GM23338 (cell line): Measurements from ENCODE around the gene LYZL6. TPM values are rescaled to one million over a fixed set of nuclear protein-coding genes. Genes with fewer than 3 reads are reported as not detected.

Experiments used
- ATAC-seq: fragments of 200-7000 bp; cut with Tn5 transposase; 3 replicates; pipeline ENCODE4 v1.9.1; 2020
- DNase-seq: peaks from one replicate; pipeline ENCODE4 v3.0.0-alpha.2; 2015; ENCODE audit warnings: low spot score
- H2AFZ ChIP-seq: fragments of 200-600 bp; sonication (generic); 2 replicates; pipeline ENCODE4 v1.8.0; 2016; ENCODE audit warnings: antibody characterized with exemption, mild to moderate bottlenecking, moderate library complexity
- H3F3A ChIP-seq: fragments of 200-600 bp; sonication (generic); replicated peaks from 2 replicates; pipeline ENCODE4 v1.8.0; 2017; ENCODE audit warnings: antibody characterized with exemption, mixed run types, low read depth
- H3K27ac ChIP-seq: fragments of 200-600 bp; sonication (generic); 2 replicates; pipeline ENCODE4 v1.6.1; 2016; ENCODE audit warnings: low read depth
- H3K27me3 ChIP-seq: fragments of 200-600 bp; sonication (generic); 2 replicates; pipeline ENCODE4 v1.8.0; 2016; ENCODE audit warnings: mild to moderate bottlenecking, mixed run types, moderate library complexity; ENCODE audit not compliant: insufficient read depth
- H3K36me3 ChIP-seq: fragments of 200-600 bp; sonication (generic); 2 replicates; pipeline ENCODE4 v1.8.0; 2016; ENCODE audit warnings: mild to moderate bottlenecking; ENCODE audit not compliant: insufficient read depth
- H3K4me1 ChIP-seq: fragments of 200-600 bp; sonication (generic); 2 replicates; pipeline ENCODE4 v1.8.0; 2016; ENCODE audit warnings: mild to moderate bottlenecking, moderate library complexity; ENCODE audit not compliant: insufficient read depth
- H3K4me2 ChIP-seq: fragments of 200-600 bp; sonication (generic); 2 replicates; pipeline ENCODE4 v1.7.1; 2017; ENCODE audit warnings: mixed run types
- H3K4me3 ChIP-seq: fragments of 200-600 bp; sonication (generic); 2 replicates; pipeline ENCODE4 v1.6.1; 2016; ENCODE audit warnings: mixed run types
- H3K79me2 ChIP-seq: fragments of 200-600 bp; sonication (generic); replicated peaks from 2 replicates; pipeline ENCODE4 v1.8.0; 2017; ENCODE audit warnings: mild to moderate bottlenecking; ENCODE audit not compliant: insufficient read depth
- H3K9me2 ChIP-seq: fragments of 200-600 bp; sonication (generic); 2 replicates; pipeline ENCODE4 v1.8.0; 2017; ENCODE audit not compliant: insufficient read depth
- H4K20me1 ChIP-seq: fragments of 200-600 bp; sonication (generic); replicated peaks from 2 replicates; pipeline ENCODE4 v1.8.0; 2017; ENCODE audit warnings: mild to moderate bottlenecking; ENCODE audit not compliant: insufficient read depth
- H3K27ac Mint-ChIP-seq: 2 replicates; pipeline ENCODE4 v1.8.0; 2020; ENCODE audit warnings: inconsistent platforms, mild to moderate bottlenecking, moderate library complexity, mixed read lengths
- H3K27me3 Mint-ChIP-seq: 3 replicates; pipeline ENCODE4 v1.8.0; 2022; ENCODE audit warnings: low read depth, mild to moderate bottlenecking, moderate library complexity, mixed read lengths, inconsistent platforms; ENCODE audit not compliant: insufficient read depth, poor library complexity
- H3K36me3 Mint-ChIP-seq: 3 replicates; pipeline ENCODE4 v1.8.0; 2021; ENCODE audit warnings: low read depth, mild to moderate bottlenecking, inconsistent platforms, moderate library complexity, mixed read lengths
- H3K4me1 Mint-ChIP-seq: 3 replicates; pipeline ENCODE4 v1.8.0; 2020; ENCODE audit warnings: mild to moderate bottlenecking, inconsistent platforms, mixed read lengths
- H3K4me3 Mint-ChIP-seq: 3 replicates; pipeline ENCODE4 v1.8.0; 2021; ENCODE audit warnings: moderate library complexity, mild to moderate bottlenecking, inconsistent platforms, mixed read lengths
- H3K9me3 Mint-ChIP-seq: 3 replicates; pipeline ENCODE4 v1.8.0; 2020; ENCODE audit warnings: moderate library complexity, mild to moderate bottlenecking, inconsistent platforms, mixed read lengths
- CREB1 ChIP-seq: fragments of 250-450 bp; sonication (Bioruptor Pico); IDR thresholded peaks from 2 replicates; pipeline ENCODE4 v1.5.0; 2020; ENCODE audit warnings: low read depth, mild to moderate bottlenecking, moderate library complexity
- EZH2 ChIP-seq: fragments of 200-600 bp; sonication (generic); IDR thresholded peaks from one replicate; pipeline ENCODE4 v1.8.0; 2017; ENCODE audit warnings: antibody characterized with exemption, mild to moderate bottlenecking, low read depth; ENCODE audit not compliant: unreplicated experiment
- EZH2phosphoT487 ChIP-seq: fragments of 200-600 bp; sonication (generic); IDR thresholded peaks from one replicate; pipeline ENCODE4 v1.8.1; 2018; ENCODE audit warnings: antibody characterized with exemption; ENCODE audit not compliant: unreplicated experiment
- JUNB ChIP-seq: IDR thresholded peaks from one replicate; pipeline ENCODE4 v1.6.1; 2016; ENCODE audit warnings: antibody characterized with exemption; ENCODE audit not compliant: unreplicated experiment
- NANOG ChIP-seq: IDR thresholded peaks from 2 replicates; pipeline ENCODE4 v1.6.1; 2016; ENCODE audit warnings: antibody characterized with exemption, borderline replicate concordance
- POLR2AphosphoS5 ChIP-seq: IDR thresholded peaks from 2 replicates; pipeline ENCODE4 v1.6.1; 2016; ENCODE audit warnings: antibody characterized with exemption, low read depth
- STAT1 ChIP-seq: IDR thresholded peaks from one replicate; pipeline ENCODE4 v1.6.1; 2016; ENCODE audit warnings: antibody characterized with exemption; ENCODE audit not compliant: unreplicated experiment
- ZNF114 ChIP-seq: fragments of 250-450 bp; sonication (Bioruptor Pico); IDR thresholded peaks from 2 replicates; pipeline ENCODE4 v1.5.0; 2020; ENCODE audit warnings: mild to moderate bottlenecking, moderate library complexity
- ZNF331 ChIP-seq: fragments of 250-450 bp; sonication (Bioruptor Pico); IDR thresholded peaks from 2 replicates; pipeline ENCODE4 v1.5.0; 2020; ENCODE audit warnings: low read depth, mild to moderate bottlenecking, moderate library complexity
- polyA plus RNA-seq: library from polyadenylated mRNA; unstranded; fragments of >200 nt; fragmentation: Nextera tagmentation; extraction: Ambion mirVana; gene quantifications from 2 replicates; pipeline ENCODE4 v1.2.1, GENCODE V29; 2016
- total RNA-seq: library from RNA; depleted of rRNA; stranded (reverse); fragments of >200 nt; shearing (Covaris generic); gene quantifications from 2 replicates; pipeline ENCODE4 v1.2.3, GENCODE V29; 2014
- TF ChIP-seq, protein P1 (sequence below): IDR thresholded peaks from one replicate; pipeline ENCODE4 v1.6.1; 2018; ENCODE audit warnings: antibody characterized with exemption; ENCODE audit not compliant: unreplicated experiment
- TF ChIP-seq, protein P2 (sequence below): IDR thresholded peaks from 2 replicates; pipeline ENCODE4 v1.6.1; 2016; ENCODE audit warnings: antibody characterized with exemption
- TF ChIP-seq, protein P3 (sequence below), 2 experiments: fragments of 200-600 bp in 1 of 2; sonication (generic) in 1 of 2; conservative IDR thresholded peaks; 2 replicates each; pipeline versions ENCODE4 v1.5.1 to v1.6.1; 2016 to 2017; ENCODE audit warnings: antibody characterized with exemption in 2 of 2, low read depth in 2 of 2, mild to moderate bottlenecking in 2 of 2, moderate library complexity in 1 of 2

LYZL6 gene
- total and polyA plus RNA-seq, 2 experiments from 2014 or later: not detected

DNA sequence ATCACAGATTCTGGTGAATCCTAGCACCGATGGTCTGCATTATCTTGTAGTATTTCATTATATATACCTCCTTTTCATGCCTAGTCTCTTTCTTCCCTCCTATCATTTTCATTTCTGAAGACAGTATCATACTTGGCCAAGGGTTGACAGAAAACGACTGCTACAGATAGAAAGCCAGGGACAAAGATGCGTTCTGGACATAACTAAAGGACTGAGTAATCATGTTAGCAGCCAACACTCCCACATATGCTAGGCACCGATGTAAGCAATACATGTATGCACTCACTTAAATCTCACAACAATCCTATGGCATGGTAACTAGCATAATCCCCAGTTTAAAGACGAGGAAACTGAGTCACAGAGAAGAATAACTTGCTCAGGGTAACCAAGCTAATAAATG lies 35.8 kb downstream of the LYZL6 start (continued):
- TF ChIP-seq, protein P1, sequence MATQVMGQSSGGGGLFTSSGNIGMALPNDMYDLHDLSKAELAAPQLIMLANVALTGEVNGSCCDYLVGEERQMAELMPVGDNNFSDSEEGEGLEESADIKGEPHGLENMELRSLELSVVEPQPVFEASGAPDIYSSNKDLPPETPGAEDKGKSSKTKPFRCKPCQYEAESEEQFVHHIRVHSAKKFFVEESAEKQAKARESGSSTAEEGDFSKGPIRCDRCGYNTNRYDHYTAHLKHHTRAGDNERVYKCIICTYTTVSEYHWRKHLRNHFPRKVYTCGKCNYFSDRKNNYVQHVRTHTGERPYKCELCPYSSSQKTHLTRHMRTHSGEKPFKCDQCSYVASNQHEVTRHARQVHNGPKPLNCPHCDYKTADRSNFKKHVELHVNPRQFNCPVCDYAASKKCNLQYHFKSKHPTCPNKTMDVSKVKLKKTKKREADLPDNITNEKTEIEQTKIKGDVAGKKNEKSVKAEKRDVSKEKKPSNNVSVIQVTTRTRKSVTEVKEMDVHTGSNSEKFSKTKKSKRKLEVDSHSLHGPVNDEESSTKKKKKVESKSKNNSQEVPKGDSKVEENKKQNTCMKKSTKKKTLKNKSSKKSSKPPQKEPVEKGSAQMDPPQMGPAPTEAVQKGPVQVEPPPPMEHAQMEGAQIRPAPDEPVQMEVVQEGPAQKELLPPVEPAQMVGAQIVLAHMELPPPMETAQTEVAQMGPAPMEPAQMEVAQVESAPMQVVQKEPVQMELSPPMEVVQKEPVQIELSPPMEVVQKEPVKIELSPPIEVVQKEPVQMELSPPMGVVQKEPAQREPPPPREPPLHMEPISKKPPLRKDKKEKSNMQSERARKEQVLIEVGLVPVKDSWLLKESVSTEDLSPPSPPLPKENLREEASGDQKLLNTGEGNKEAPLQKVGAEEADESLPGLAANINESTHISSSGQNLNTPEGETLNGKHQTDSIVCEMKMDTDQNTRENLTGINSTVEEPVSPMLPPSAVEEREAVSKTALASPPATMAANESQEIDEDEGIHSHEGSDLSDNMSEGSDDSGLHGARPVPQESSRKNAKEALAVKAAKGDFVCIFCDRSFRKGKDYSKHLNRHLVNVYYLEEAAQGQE: no peak
- no peak for TF ChIP-seq STAT1

DNA sequence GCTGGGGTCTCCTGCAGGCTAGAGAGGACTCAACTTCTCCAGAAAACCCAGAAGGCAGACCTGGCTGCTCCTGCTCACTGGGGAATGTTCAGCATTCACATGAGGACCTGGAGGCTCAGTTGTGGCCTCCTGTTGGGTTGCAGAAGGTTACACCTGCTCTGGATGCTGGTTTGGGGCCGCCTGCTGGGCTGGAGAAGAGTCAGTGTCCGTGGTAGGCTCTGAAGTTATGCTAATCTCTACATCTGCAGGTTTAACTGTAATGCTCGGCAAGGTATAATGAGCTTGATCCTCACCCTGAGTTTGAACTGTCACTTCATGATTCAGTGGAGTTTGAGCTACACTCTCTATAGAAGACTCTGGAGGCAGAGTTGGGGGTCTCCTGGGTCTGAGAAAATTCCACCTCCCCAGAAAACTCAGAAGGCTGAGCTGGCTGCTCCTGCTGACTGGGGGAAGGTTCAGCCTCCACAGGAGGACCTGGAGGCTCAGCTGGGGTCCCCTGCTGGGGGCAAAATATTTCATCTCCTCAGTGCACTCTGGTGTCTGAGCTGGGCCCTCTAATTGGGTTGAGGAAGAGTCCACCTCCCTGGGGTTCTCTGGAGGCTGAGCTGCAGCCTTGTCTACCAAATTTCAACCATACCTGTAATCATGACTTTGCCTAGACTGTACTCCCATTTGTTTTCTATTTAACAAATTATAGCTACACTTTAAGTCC lies 36.4 kb downstream of the LYZL6 start:
- no peak overlapping the region for H3K27ac ChIP-seq
- H3K27me3 Mint-ChIP-seq: peaks cover 4% of the 10 kb centered on the region
- DNase-seq (no peak), ATAC-seq (no peak)
- no peak overlapping the region for H3K4me3 Mint-ChIP-seq
- H3K4me3 ChIP-seq: no peak overlapping the region
- H3K36me3 Mint-ChIP-seq: peaks cover 7% of the 10 kb centered on the region; the same call in 1 of the 3 replicates
- H3K4me1 Mint-ChIP-seq: no peaks in the 10 kb centered on the region
- TF ChIP-seq POLR2AphosphoS5 (no peak), ZNF331 (CRISPR knock-in tag) (no peak), CREB1 (CRISPR knock-in tag) (no peak), EZH2 (no peak), JUNB (no peak), ZNF114 (CRISPR knock-in tag) (no peak), STAT1 (no peak), EZH2phosphoT487 (no peak), NANOG (no peak)
- TF ChIP-seq, protein P2, sequence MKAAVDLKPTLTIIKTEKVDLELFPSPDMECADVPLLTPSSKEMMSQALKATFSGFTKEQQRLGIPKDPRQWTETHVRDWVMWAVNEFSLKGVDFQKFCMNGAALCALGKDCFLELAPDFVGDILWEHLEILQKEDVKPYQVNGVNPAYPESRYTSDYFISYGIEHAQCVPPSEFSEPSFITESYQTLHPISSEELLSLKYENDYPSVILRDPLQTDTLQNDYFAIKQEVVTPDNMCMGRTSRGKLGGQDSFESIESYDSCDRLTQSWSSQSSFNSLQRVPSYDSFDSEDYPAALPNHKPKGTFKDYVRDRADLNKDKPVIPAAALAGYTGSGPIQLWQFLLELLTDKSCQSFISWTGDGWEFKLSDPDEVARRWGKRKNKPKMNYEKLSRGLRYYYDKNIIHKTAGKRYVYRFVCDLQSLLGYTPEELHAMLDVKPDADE: no peak
- TF ChIP-seq, protein P3, sequence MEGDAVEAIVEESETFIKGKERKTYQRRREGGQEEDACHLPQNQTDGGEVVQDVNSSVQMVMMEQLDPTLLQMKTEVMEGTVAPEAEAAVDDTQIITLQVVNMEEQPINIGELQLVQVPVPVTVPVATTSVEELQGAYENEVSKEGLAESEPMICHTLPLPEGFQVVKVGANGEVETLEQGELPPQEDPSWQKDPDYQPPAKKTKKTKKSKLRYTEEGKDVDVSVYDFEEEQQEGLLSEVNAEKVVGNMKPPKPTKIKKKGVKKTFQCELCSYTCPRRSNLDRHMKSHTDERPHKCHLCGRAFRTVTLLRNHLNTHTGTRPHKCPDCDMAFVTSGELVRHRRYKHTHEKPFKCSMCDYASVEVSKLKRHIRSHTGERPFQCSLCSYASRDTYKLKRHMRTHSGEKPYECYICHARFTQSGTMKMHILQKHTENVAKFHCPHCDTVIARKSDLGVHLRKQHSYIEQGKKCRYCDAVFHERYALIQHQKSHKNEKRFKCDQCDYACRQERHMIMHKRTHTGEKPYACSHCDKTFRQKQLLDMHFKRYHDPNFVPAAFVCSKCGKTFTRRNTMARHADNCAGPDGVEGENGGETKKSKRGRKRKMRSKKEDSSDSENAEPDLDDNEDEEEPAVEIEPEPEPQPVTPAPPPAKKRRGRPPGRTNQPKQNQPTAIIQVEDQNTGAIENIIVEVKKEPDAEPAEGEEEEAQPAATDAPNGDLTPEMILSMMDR (conservative IDR thresholded peaks at IDR 0.05; ENCODE audit: low read depth in 2 of 2): no peak
- TF ChIP-seq, protein P1: no peak
- no peaks in the 10 kb centered on the region for H3F3A ChIP-seq
- no peaks in the 10 kb centered on the region; the same call in 1 of the 2 replicates for H3K36me3 ChIP-seq
- H3K9me3 Mint-ChIP-seq: peaks cover 32% of the 10 kb centered on the region
- H3K27me3 ChIP-seq: no peaks in the 10 kb centered on the region
- no peaks in the 10 kb centered on the region for H3K79me2 ChIP-seq
- peaks cover 4% of the 10 kb centered on the region; the same call in 1 of the 2 replicates for H3K9me2 ChIP-seq
- no peaks in the 10 kb centered on the region for H3K4me1 ChIP-seq
- H4K20me1 ChIP-seq: no peaks in the 10 kb centered on the region
- H3K27ac Mint-ChIP-seq: no peak overlapping the region
- H3K4me2 ChIP-seq: no peak overlapping the region
- no peak overlapping the region for H2AFZ ChIP-seq
